PC-3 (cell line): ENCODE measurements around the gene OR10J5. TPM values are rescaled to one million over a fixed set of nuclear protein-coding genes. Genes with fewer than 3 reads are reported as not detected.

Experiments
- ATAC-seq: fragments of 200-7000 bp; cut with Tn5 transposase; 2 replicates; pipeline ENCODE4 v1.9.1; 2020; ENCODE audit warnings: mild to moderate bottlenecking, moderate library complexity
- BruUV-seq: library from RNA; stranded (reverse); fragments of 400-500 nt; replicated peaks from 2 replicates; lab custom pipeline; 2021; lab: Mats Ljungman, UMichigan
- CTCF ChIA-PET: fragments of 300-600 bp; sonication (Branson Sonifier 250); formaldehyde crosslinking; loops from one replicate; lab custom pipeline; 2022; ENCODE audit warnings: antibody characterized with exemption; lab: Charles Lee
- POLR2A ChIA-PET: fragments of 300-600 bp; sonication (Branson Sonifier 250); formaldehyde crosslinking; loops from one replicate; lab custom pipeline; 2022; ENCODE audit warnings: antibody characterized with exemption; ENCODE audit not compliant: unreplicated experiment; lab: Charles Lee
- DNase-seq: peaks from one replicate; pipeline ENCODE4 v3.0.0-alpha.2; 2015
- H2AFZ ChIP-seq: fragments of 300-600 bp; sonication (generic); 2 replicates; pipeline ENCODE4 v1.6.0; 2016; ENCODE audit warnings: antibody characterized with exemption, low read length
- H3F3A ChIP-seq: fragments of 300-600 bp; sonication (generic); one replicate; pipeline ENCODE4 v1.6.0; 2017; ENCODE audit warnings: antibody characterized with exemption, low read length, control low read depth, mild to moderate bottlenecking; ENCODE audit not compliant: unreplicated experiment
- H3K27ac ChIP-seq: fragments of 300-600 bp; sonication (generic); 2 replicates; pipeline ENCODE4 v1.5.1; 2016; ENCODE audit warnings: mild to moderate bottlenecking, low read length
- H3K27me3 ChIP-seq: fragments of 300-600 bp; sonication (generic); 2 replicates; pipeline ENCODE4 v1.6.1; 2016; ENCODE audit warnings: low read length, mixed read lengths
- H3K36me3 ChIP-seq: fragments of 300-600 bp; sonication (generic); 2 replicates; pipeline ENCODE4 v1.6.1; 2016; ENCODE audit warnings: low read depth, mixed run types, low read length, mixed read lengths
- H3K4me1 ChIP-seq: fragments of 300-600 bp; sonication (generic); 2 replicates; pipeline ENCODE4 v1.5.1; 2016; ENCODE audit warnings: low read length; ENCODE audit not compliant: insufficient read depth
- H3K4me2 ChIP-seq: fragments of 300-600 bp; sonication (generic); 2 replicates; pipeline ENCODE4 v1.6.0; 2016; ENCODE audit warnings: low read length
- H3K4me3 ChIP-seq: fragments of 300-600 bp; sonication (generic); 2 replicates; pipeline ENCODE4 v1.5.1; 2016; ENCODE audit warnings: mild to moderate bottlenecking, low read length, mixed read lengths
- H3K79me2 ChIP-seq: fragments of 300-600 bp; sonication (generic); 2 replicates; pipeline ENCODE4 v1.6.1; 2017; ENCODE audit warnings: low read length, mixed read lengths
- H3K9ac ChIP-seq: fragments of 300-600 bp; sonication (generic); 2 replicates; pipeline ENCODE4 v1.6.0; 2016; ENCODE audit warnings: mild to moderate bottlenecking, low read length
- H3K9me2 ChIP-seq: fragments of 300-600 bp; sonication (generic); replicated peaks from 2 replicates; pipeline ENCODE4 v1.6.1; 2016; ENCODE audit warnings: mixed run types, low read length, mixed read lengths
- H3K9me3 ChIP-seq: fragments of 300-600 bp; sonication (generic); 2 replicates; pipeline ENCODE4 v1.6.1; 2016; ENCODE audit warnings: low read length, mixed read lengths
- H4K20me1 ChIP-seq: fragments of 300-600 bp; sonication (generic); 2 replicates; pipeline ENCODE4 v1.6.1; 2016; ENCODE audit warnings: low read length, mixed read lengths
- CTCF ChIP-seq: fragments of 300-600 bp; sonication (generic); conservative IDR thresholded peaks from 2 replicates; pipeline ENCODE4 v1.5.1; 2017; ENCODE audit warnings: antibody characterized with exemption, low read depth, mild to moderate bottlenecking, low read length
- EZH2 ChIP-seq: fragments of 300-600 bp; sonication (generic); IDR thresholded peaks from one replicate; pipeline ENCODE4 v1.6.1; 2017; ENCODE audit warnings: antibody characterized with exemption, mild to moderate bottlenecking, low read length; ENCODE audit not compliant: unreplicated experiment
- EZH2phosphoT487 ChIP-seq: fragments of 300-600 bp; sonication (generic); IDR thresholded peaks from 2 replicates; pipeline ENCODE4 v1.6.1; 2018; ENCODE audit warnings: mild to moderate bottlenecking, antibody characterized with exemption, low read length, borderline replicate concordance
- intact Hi-C: fragments of 100-400 bp; cut with micrococcal nuclease; formaldehyde crosslinking; loops from 2 replicates; pipeline ENCODE4 v1.9.0; 2023
- total RNA-seq: library from RNA; depleted of rRNA; stranded (reverse); fragments of >200 nt; gene quantifications from 2 replicates; pipeline ENCODE4 v1.2.3, GENCODE V29; 2014

Gene OR10J5
- total RNA-seq, 1 experiment from 2014 or later = not detected

DNA sequence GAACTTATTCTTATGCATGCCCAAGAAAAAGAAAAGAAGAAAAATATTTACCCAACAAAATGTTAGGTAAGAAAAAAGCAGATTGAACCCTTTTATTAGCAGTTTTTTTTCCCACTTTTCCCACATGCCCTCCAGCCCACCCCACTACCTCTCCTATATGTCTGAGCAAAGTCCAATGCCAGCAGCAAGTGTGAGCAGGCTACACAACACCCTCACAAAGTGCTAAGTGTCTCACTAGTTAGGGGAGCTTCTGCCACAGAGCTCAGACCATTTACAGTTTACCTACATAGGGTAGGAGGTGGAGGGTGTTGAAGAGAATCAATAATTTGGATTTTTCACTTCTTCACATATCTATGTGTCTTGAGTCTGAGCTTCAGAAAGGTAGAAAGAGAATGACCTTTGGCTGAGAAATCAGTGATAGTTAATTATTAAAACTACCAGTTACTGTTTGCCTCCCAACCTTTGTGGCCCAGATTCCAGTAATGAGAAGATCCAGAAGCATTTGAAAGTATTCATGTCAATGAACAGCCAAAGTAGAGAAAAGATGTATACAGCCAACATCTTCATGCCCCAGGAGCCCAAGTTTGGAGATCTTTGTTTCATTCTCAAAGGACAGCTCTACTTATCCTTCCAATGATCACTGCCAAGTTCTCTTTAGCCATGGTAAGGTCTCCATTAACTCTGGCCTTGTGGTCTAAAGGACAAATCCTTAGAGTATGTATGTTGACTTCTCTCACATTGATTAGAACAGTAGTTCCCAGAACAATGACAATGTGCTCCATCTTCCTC, 26.2 kb downstream of the OR10J5 start:
- ChIA-PET CTCF (no interaction called here), POLR2A (no interaction called here)
- intact Hi-C loops = no loop called here
- BruUV-seq = no TSS peak
- H3F3A ChIP-seq = no peaks in the 10 kb centered on the region
- peaks cover 13% of the 10 kb centered on the region; the same call in 1 of the 2 replicates for H3K9me3 ChIP-seq
- H3K36me3 ChIP-seq = no peaks in the 10 kb centered on the region
- DNase-seq (no peak), ATAC-seq (no peak)
- no peak overlapping the region for H3K4me2 ChIP-seq
- H3K9ac ChIP-seq = no peak overlapping the region
- H2AFZ ChIP-seq = no peak overlapping the region
- H3K9me2 ChIP-seq = no peaks in the 10 kb centered on the region
- no peaks in the 10 kb centered on the region for H4K20me1 ChIP-seq
- H3K27ac ChIP-seq = no peak overlapping the region
- no peaks in the 10 kb centered on the region for H3K79me2 ChIP-seq
- no peaks in the 10 kb centered on the region for H3K4me1 ChIP-seq
- no peaks in the 10 kb centered on the region for H3K27me3 ChIP-seq
- no peak overlapping the region for H3K4me3 ChIP-seq
- TF ChIP-seq EZH2phosphoT487 (no peak), CTCF (no peak), EZH2 (no peak)

- Histone ChIP-seq H3F3A (no peaks in the 10 kb centered on the region), H3K4me1 (no peaks in the 10 kb centered on the region), H4K20me1 (no peaks in the 10 kb centered on the region), H3K4me2 (no peak overlapping the region), H3K9me2 (no peaks in the 10 kb centered on the region), H3K27ac (no peak overlapping the region), H3K4me3 (no peak overlapping the region), H3K9me3 (peaks cover 13% of the 10 kb centered on the region; the same call in 1 of the 2 replicates), H3K9ac (no peak overlapping the region), H3K79me2 (no peaks in the 10 kb centered on the region), H2AFZ (no peak overlapping the region), H3K27me3 (no peaks in the 10 kb centered on the region; the same call in 1 of the 2 replicates), H3K36me3 (no peaks in the 10 kb centered on the region)
- CTCF ChIA-PET = no interaction called here
- intact Hi-C loops = no loop called here
- POLR2A ChIA-PET = no interaction called here
- ATAC-seq = no peak
- BruUV-seq = no TSS peak
- TF ChIP-seq EZH2phosphoT487 (no peak), CTCF (no peak), EZH2 (no peak)
- no peak for DNase-seq
Measured at GRCh38 chr1:159508951-159509350, 26.9 kb downstream of the OR10J5 start.

DNA sequence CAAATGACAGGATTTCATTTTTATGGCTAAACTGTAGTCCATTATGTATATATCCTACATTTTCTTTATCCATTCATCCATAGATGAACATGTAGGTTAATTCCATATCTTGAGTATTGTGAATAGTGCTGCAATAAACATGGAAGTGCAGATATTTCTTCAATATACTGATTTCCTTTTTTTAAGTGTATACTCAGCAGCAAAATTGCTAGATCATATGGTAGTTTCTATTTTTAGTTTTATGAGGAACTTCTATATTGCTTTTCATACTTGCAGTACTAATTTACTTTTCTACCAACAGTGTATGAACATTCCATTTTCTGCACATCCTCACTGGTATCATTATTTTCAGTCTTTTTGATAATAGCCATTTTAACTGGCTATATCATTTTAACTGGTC, 30.1 kb downstream of the OR10J5 start:
- peaks cover 13% of the 10 kb centered on the region; the same call in 1 of the 2 replicates for H3K9me3 ChIP-seq
- H3K79me2 ChIP-seq = no peaks in the 10 kb centered on the region
- ATAC-seq (no peak), DNase-seq (no peak)
- no peaks in the 10 kb centered on the region for H3K36me3 ChIP-seq
- no peak overlapping the region for H3K4me3 ChIP-seq
- H3K9ac ChIP-seq = no peak overlapping the region
- TF ChIP-seq EZH2 = no peak
- no peak for TF ChIP-seq CTCF
- no peak for TF ChIP-seq EZH2phosphoT487
- H2AFZ ChIP-seq = no peak overlapping the region
- no peaks in the 10 kb centered on the region for H3K4me1 ChIP-seq
- no peaks in the 10 kb centered on the region for H3F3A ChIP-seq
- ChIA-PET POLR2A (no interaction called here), CTCF (no interaction called here)
- H3K27me3 ChIP-seq = peaks cover 6% of the 10 kb centered on the region; the same call in 1 of the 2 replicates
- H3K9me2 ChIP-seq = no peaks in the 10 kb centered on the region
- intact Hi-C loops = no loop called here
- H3K27ac ChIP-seq = no peak overlapping the region
- no TSS peak for BruUV-seq
- H4K20me1 ChIP-seq = no peaks in the 10 kb centered on the region
- no peak overlapping the region for H3K4me2 ChIP-seq
